ENCODE measurements around the gene LMO7.

- TF ChIP-seq POLR2AphosphoS5 (IDR thresholded peaks at IDR 0.05; ENCODE audit: borderline replicate concordance, low read depth, low read length): no peak
- TF ChIP-seq EZH2 (IDR thresholded peaks at IDR 0.05): no peak
Observed at GRCh38 chr13:75752826-75753225, 116.7 kb downstream of the LMO7 start.

Data from SK-N-MC (cell line).